GM12872 (cell line): ENCODE results near the gene KCNMA1.

Experiments
- CTCF ChIP-seq: IDR thresholded peaks from 3 replicates; pipeline ENCODE4 v1.5.1; 2011; ENCODE audit warnings: low read depth, mild to moderate bottlenecking, low read length, moderate library complexity; ENCODE audit not compliant: insufficient read depth

The KCNMA1 gene

GRCh38 chr10:77583527-77583926 lies 54.1 kb downstream of the KCNMA1 start:
- no peak for TF ChIP-seq CTCF

GRCh38 chr10:77582710-77583115 lies 54.9 kb downstream of the KCNMA1 start:
- no peak for TF ChIP-seq CTCF

GRCh38 chr10:77581738-77582137 lies 55.9 kb downstream of the KCNMA1 start:
- TF ChIP-seq CTCF, result no peak

- TF ChIP-seq CTCF, result no peak
Observed at GRCh38 chr10:77580482-77580881, 57.1 kb downstream of the KCNMA1 start.

- no peak for TF ChIP-seq CTCF
Observed at GRCh38 chr10:77578583-77579227, 58.9 kb downstream of the KCNMA1 start.

- no peak for TF ChIP-seq CTCF
Observed at GRCh38 chr10:77577666-77578229, 59.9 kb downstream of the KCNMA1 start.

GRCh38 chr10:77576444-77577032 lies 61.1 kb downstream of the KCNMA1 start:
- TF ChIP-seq CTCF, result no peak
